Sigmoid colon (tissue), 4 donors: ENCODE measurements around the gene NTN1.

ENCODE experiments used
- EP300 ChIP-seq, 4 donors: sonication (generic); formaldehyde crosslinking; IDR thresholded peaks; one replicate each; pipeline ENCODE4 v1.6.1; 2017; ENCODE audit warnings: antibody characterized with exemption in 4 of 4
- POLR2A ChIP-seq, 2 donors: fragments of 450-650 bp; IDR thresholded peaks; one replicate each; pipeline ENCODE4 v1.6.1; 2016; ENCODE audit warnings: antibody characterized with exemption in 2 of 2, mild to moderate bottlenecking in 2 of 2, moderate library complexity in 2 of 2
- POLR2AphosphoS5 ChIP-seq, 4 donors: sonication (generic); formaldehyde crosslinking; IDR thresholded peaks; one replicate each; pipeline ENCODE4 v1.6.1; 2017; ENCODE audit warnings: antibody characterized with exemption in 4 of 4
- TF ChIP-seq, protein P1 (sequence below), 4 experiments: fragments of 450-650 bp in 3 of 4; fragments of 200-600 bp in 1 of 4; IDR thresholded peaks; one replicate each; pipeline ENCODE4 v1.5.1; 2016 to 2019; ENCODE audit warnings: antibody characterized with exemption in 4 of 4, mild to moderate bottlenecking in 3 of 4, moderate library complexity in 2 of 4

DNA sequence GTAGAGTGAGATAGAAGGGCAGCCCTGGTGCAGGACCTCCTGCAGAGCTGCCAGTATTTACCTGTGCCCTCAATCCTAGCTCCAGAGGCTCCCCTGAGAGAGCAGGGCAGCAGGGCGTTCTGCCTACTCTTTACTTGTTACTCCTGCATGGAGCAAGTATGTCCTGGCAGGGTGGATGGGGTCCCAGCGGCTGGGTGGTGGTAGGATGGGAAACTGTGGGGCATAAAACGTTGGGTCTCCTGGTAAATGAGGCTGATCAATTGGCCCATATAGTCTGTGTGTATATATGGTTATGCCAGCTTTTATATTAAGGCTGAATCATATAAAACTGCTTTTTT, 192.0 kb downstream of the NTN1 start:
- TF ChIP-seq POLR2A (IDR thresholded peaks at IDR 0.05) (no peak), EP300 (IDR thresholded peaks at IDR 0.05) (no peak), POLR2AphosphoS5 (IDR thresholded peaks at IDR 0.05) (no peak)
- TF ChIP-seq, protein P1, sequence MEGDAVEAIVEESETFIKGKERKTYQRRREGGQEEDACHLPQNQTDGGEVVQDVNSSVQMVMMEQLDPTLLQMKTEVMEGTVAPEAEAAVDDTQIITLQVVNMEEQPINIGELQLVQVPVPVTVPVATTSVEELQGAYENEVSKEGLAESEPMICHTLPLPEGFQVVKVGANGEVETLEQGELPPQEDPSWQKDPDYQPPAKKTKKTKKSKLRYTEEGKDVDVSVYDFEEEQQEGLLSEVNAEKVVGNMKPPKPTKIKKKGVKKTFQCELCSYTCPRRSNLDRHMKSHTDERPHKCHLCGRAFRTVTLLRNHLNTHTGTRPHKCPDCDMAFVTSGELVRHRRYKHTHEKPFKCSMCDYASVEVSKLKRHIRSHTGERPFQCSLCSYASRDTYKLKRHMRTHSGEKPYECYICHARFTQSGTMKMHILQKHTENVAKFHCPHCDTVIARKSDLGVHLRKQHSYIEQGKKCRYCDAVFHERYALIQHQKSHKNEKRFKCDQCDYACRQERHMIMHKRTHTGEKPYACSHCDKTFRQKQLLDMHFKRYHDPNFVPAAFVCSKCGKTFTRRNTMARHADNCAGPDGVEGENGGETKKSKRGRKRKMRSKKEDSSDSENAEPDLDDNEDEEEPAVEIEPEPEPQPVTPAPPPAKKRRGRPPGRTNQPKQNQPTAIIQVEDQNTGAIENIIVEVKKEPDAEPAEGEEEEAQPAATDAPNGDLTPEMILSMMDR (IDR thresholded peaks at IDR 0.05) = no peak
